NCI-H128 (cell line): ENCODE results near the gene RAB3IP.
"Not testable (repeated sequence)": the region's sequence is repeated elsewhere in the genome, so short reads cannot be mapped to it uniquely, and the experiment has no call there.

Experiments used
- DNase-seq: peaks from one replicate; lab custom pipeline; 2025; ENCODE audit not compliant: unreplicated experiment; lab: John Stamatoyannopoulos, UW

The RAB3IP gene

GRCh38 chr12:69835081-69835480, 96.4 kb downstream of the RAB3IP start:
- no peak for DNase-seq

- no peak for DNase-seq
Observed at GRCh38 chr12:69836015-69836414, 97.4 kb downstream of the RAB3IP start.

- no peak for DNase-seq
Observed at GRCh38 chr12:69837191-69837590, 98.5 kb downstream of the RAB3IP start.

DNA sequence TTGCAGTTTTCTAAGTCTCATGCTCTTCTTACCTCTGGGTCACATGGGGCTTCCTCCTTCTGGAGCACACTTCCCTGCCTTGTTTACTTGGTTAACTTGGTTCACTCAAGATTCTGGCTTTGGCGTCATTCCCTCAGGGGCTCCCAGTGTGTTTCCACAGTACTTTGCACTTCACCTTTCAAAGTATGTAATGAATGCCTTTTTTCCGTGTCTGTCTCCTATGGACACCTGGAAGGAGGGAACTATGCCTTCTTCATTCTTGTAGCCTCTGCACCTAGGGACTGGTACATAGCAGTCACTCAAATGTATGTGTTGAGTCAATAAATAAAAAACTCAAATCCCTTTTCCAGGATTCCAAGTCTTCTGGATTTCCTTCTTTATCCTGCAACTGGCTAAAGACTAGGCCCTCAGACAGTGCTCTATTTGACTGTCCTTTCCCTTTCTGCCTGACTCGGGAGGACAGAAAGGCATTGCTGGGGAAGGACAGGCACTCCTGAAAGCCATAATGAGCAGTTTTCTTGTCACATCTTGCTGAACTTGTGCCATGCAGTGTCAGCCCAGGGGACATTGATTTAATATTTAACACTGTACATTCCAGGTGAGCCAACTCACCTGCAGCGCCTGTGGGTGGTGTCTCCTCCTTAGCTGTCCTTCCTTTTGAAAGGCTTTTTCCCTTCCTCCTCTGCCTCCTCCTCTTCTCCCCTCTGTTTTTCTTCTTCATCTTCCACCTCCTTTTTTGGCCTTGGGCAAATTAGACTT, 99.2 kb downstream of the RAB3IP start:
- DNase-seq = no peak

- DNase-seq = no peak
Observed at GRCh38 chr12:69840727-69841126, 102.1 kb downstream of the RAB3IP start.

DNA sequence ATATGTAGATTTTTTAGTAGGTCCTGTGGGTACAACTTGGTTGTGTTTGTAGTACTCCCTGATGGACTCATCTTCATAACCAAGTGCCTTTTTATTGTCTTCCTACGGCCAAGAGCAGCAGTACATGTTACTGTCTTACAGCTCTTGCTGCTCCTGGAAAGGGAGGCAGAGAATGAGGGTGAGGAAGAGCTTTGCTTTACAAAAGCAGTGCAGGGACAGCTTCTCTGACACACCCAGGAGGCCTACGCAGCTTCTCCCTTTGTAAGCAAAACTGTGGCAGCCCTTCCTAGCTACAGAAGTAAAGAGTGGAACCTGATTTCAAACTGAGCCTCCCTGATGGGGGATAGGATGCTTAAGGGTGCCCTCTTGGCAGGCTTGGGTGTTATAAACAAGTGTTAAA, 104.9 kb downstream of the RAB3IP start:
- DNase-seq = no peak

DNA sequence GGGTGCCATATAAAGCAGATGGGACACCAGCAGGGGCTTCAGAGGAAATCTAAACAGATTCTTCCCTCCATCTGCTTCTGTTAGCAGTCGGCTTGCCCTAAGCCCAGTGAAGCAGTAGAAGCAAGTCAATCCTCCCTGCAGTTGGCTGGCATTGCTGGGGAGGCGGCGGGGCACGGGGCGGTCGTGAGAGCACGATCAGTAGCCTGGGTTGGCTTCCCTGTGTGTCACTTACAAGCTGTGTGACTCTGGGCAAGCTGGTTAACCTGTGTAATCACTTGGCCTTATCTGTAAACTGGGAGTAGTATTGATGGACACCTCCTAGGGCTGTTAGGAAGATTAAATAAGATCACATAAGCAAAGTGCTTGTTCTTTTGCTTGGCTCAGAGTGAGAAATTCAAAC, 105.8 kb downstream of the RAB3IP start:
- DNase-seq = no peak

DNA sequence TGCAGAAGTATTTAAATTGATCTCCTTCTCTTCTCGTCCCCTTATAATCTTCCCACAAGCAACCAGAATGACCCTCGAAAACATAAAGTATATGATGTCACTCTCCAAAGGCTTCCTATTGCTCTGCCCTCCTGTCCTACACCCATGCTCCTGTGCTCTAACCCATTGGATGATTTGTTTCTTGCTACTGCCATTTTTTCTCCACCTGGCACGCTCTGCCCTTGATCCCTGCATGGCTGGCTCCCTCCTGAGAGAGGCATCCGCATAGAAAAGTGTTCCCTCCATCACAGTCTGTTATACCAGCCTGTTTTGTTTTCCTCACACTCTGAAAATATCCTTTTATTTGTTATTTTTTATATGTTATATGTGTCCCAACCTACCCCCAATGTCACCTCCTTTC, 106.2 kb downstream of the RAB3IP start:
- DNase-seq = no peak

DNA sequence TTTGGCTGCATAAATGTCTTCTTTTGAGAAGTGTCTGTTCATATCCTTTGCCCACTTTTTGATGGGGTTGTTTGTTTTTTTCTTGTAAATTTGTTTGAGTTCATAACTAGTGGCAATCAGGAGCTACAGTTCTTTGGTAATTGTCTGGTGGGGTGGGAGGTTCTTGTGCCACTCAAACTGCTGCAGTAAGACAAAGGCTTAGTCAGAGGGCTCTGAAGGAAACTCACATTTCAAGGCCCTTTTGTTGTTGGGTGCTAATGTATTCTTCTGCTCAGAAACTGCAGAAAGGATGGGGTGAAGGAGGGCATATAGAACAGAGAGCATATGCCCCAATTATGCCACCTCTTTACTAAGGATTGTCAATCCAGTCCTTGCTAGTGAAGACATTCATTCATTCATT, 108.3 kb downstream of the RAB3IP start:
- no peak for DNase-seq

DNA sequence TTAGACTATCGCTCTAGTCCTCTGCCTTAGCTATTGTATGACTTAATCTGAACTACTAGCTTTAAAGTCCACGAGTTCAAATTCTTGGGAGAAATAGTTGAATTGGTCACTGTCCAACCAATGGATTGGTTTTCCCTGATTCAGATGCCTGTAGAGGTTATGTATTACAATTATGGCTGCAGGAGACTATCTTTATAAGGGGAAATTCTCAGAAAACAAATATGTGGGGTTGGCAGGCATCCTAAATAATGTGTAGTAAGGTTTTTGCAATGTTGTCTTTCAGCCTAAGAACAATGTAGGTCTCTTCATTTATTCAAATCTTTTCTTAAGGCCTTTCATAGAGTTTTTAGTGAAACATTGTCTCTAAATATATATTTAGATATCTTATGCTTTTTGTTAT, 113.3 kb downstream of the RAB3IP start:
- DNase-seq = no peak

GRCh38 chr12:69853176-69853961, 114.7 kb downstream of the RAB3IP start:
- DNase-seq = not testable (repeated sequence)

DNA sequence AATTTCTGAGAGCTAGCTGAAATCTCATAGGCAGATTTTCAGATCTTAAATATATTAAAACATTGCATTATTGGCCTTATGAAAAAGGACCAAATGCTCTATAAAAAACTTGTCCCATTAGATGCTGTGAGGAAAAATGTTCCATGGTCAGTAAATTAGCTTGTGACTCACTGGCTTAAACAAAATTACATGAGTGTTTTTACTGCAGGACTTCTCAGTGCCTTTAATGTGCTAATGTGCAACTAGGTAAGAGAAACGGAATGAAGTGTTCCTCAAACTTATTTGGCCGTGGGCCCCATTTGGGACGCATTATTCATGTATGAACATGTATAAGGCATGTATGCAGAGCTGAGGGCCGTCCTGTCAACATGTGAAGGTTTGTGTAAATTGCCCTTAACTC, 128.0 kb downstream of the RAB3IP start:
- no peak for DNase-seq

DNA sequence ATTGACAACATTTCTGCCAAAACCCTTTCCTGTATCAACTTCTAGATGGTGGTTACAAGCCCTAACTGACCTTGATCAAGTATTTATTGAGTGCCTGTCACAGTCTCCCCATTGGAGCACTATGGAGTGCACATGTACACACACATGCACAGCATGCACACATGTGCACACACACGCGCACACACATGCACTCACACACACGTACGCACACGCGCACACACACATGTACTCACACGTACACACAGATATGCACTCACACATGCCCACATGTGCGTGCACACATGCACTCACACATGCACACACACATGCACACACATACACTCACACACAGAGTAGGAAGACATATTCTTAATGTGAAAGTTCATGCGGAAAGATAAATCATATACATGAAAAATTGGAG, 130.0 kb downstream of the RAB3IP start:
- no peak for DNase-seq

DNA sequence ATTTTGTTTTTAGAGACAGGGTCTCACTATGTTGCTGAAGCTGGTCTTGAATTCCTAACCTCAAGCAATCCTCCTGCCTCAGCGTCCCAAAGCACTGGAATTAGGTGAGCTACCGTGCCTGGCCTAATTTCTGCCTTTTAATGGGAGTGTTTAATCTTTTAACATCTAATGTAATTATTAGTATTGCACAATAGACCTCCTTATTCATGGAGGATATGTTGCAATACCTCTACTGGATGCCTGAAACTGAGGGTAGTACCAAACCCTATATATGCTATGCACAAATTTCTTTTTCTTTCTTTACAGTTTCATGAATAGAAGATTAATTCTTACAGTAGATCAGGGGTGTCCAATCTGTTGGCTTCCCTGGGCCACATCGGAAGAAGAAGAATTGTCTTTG, 134.1 kb downstream of the RAB3IP start:
- DNase-seq = no peak
